NCI-H2171 (cell line): ENCODE measurements around the gene KDM7A.
A peak's percentile ranks its signal among the peaks of the same experiment; 100 is the strongest.
"Not testable (repeated sequence)": the region's sequence is repeated elsewhere in the genome, so short reads cannot be mapped to it uniquely, and the experiment has no call there.

Experiments used
- DNase-seq: peaks from one replicate; lab custom pipeline; 2025; lab: John Stamatoyannopoulos, UW

Gene KDM7A

GRCh38 chr7:140200061-140200989 lies 23.5 kb upstream of the KDM7A start:
- no peak for DNase-seq

- no peak for DNase-seq
Observed at GRCh38 chr7:140197938-140198337, 21.2 kb upstream of the KDM7A start.

- DNase-seq, result no peak
Observed at GRCh38 chr7:140197218-140197890, 20.6 kb upstream of the KDM7A start.

GRCh38 chr7:140196361-140197217 lies 19.8 kb upstream of the KDM7A start:
- no peak for DNase-seq

- no peak for DNase-seq
Observed at GRCh38 chr7:140195859-140196258, 19.1 kb upstream of the KDM7A start.

GRCh38 chr7:140192620-140193019 lies 15.8 kb upstream of the KDM7A start:
- DNase-seq, result no peak

- DNase-seq, result no peak
Observed at GRCh38 chr7:140192176-140192575, 15.4 kb upstream of the KDM7A start.

GRCh38 chr7:140190588-140190987 lies 13.8 kb upstream of the KDM7A start:
- no peak for DNase-seq

- DNase-seq, result no peak
Observed at GRCh38 chr7:140189917-140190316, 13.1 kb upstream of the KDM7A start.

GRCh38 chr7:140182917-140183316 lies 6.1 kb upstream of the KDM7A start:
- DNase-seq, result no peak

GRCh38 chr7:140179339-140179738 lies 2.6 kb upstream of the KDM7A start:
- no peak for DNase-seq

GRCh38 chr7:140176122-140176701 lies 571 bp downstream of the KDM7A start:
- no peak for DNase-seq

GRCh38 chr7:140175221-140176121 lies 1.3 kb downstream of the KDM7A start:
- peak; percentile 84 for DNase-seq

- DNase-seq, result no peak
Observed at GRCh38 chr7:140174217-140174616, 2.6 kb downstream of the KDM7A start.

GRCh38 chr7:140170375-140170774 lies 6.4 kb downstream of the KDM7A start:
- DNase-seq, result no peak

- no peak for DNase-seq
Observed at GRCh38 chr7:140168816-140169215, 8.0 kb downstream of the KDM7A start.

- DNase-seq, result no peak
Observed at GRCh38 chr7:140165422-140165821, 11.4 kb downstream of the KDM7A start.

- DNase-seq, result not testable (repeated sequence)
Observed at GRCh38 chr7:140162081-140162480, 14.7 kb downstream of the KDM7A start.

- DNase-seq, result no peak
Observed at GRCh38 chr7:140161047-140161446, 15.7 kb downstream of the KDM7A start.

GRCh38 chr7:140160308-140160707 lies 16.5 kb downstream of the KDM7A start:
- no peak for DNase-seq

GRCh38 chr7:140159497-140159896 lies 17.3 kb downstream of the KDM7A start:
- no peak for DNase-seq
